IMR-90 (cell line): ENCODE data around the gene CCDC63.

Source experiments
- CTCF ChIP-seq: conservative IDR thresholded peaks from 2 replicates; pipeline ENCODE4 v1.5.1; 2012; ENCODE audit warnings: mild to moderate bottlenecking, low read depth, low read length, improper control_type of control experiment
- FOS ChIP-seq: fragments of 150-350 bp; IDR thresholded peaks from 2 replicates; pipeline ENCODE4 v1.6.1; 2016; ENCODE audit warnings: low read depth, low read length
- RAD21 ChIP-seq: IDR thresholded peaks from 2 replicates; pipeline ENCODE4 v1.6.1; 2012; ENCODE audit warnings: low read length, improper control_type of control experiment

- no peak for TF ChIP-seq CTCF
- TF ChIP-seq RAD21: no peak
- TF ChIP-seq FOS: no peak
Observed at GRCh38 chr12:110813285-110813684, 33.5 kb upstream of the CCDC63 start.
